Lung (tissue), 12 donors: Measurements from ENCODE around the gene PEX16. TPM values are rescaled to one million over a fixed set of nuclear protein-coding genes. Genes with fewer than 3 reads are reported as not detected.
A peak's percentile ranks its signal among the peaks of the same experiment; 100 is the strongest.

ENCODE experiments used
- ATAC-seq: fragments of 200-7000 bp; cut with Tn5 transposase; one replicate; pipeline ENCODE4 v1.9.1; 2020; ENCODE audit warnings: moderate number of reproducible peaks; ENCODE audit not compliant: insufficient read depth, low FRiP score
- DNase-seq, 3 donors: peaks; one replicate each; pipeline ENCODE4 v3.0.0-alpha.2; 2013 to 2017
- H3K27ac ChIP-seq, 2 donors: one replicate each; pipeline ENCODE4 v1.5.1; 2013; ENCODE audit warnings: mild to moderate bottlenecking in 2 of 2, moderate library complexity in 2 of 2, control low read depth in 1 of 2, inconsistent platforms in 1 of 2, low read depth in 1 of 2, low read length in 1 of 2
- H3K27me3 ChIP-seq, 3 donors: one replicate each; pipeline ENCODE4 v1.5.1; 2013; ENCODE audit warnings: low read length in 2 of 3; ENCODE audit not compliant: control insufficient read depth in 3 of 3, insufficient read depth in 3 of 3
- H3K36me3 ChIP-seq, 4 donors: one replicate each; pipeline ENCODE4 v1.5.1; 2013; ENCODE audit warnings: low read length in 4 of 4, mild to moderate bottlenecking in 1 of 4, moderate library complexity in 1 of 4; ENCODE audit not compliant: control insufficient read depth in 4 of 4, insufficient read depth in 4 of 4
- H3K4me1 ChIP-seq, 5 donors: one replicate each; pipeline ENCODE4 v1.5.1; 2013; ENCODE audit warnings: low read length in 5 of 5, mild to moderate bottlenecking in 2 of 5, moderate library complexity in 1 of 5; ENCODE audit not compliant: control insufficient read depth in 5 of 5, insufficient read depth in 5 of 5
- H3K4me3 ChIP-seq: one replicate; pipeline ENCODE4 v1.5.1; 2013; ENCODE audit warnings: mild to moderate bottlenecking, control low read depth, moderate library complexity
- H3K9ac ChIP-seq, 2 donors: one replicate each; pipeline ENCODE4 v1.5.1; 2013; ENCODE audit warnings: low read length in 2 of 2, control low read depth in 1 of 2; ENCODE audit not compliant: insufficient read depth in 1 of 2
- H3K9me3 ChIP-seq, 4 donors: one replicate each; pipeline ENCODE4 v1.5.1; 2013; ENCODE audit warnings: low read length in 3 of 4, mild to moderate bottlenecking in 1 of 4, moderate library complexity in 1 of 4; ENCODE audit not compliant: control insufficient read depth in 4 of 4, insufficient read depth in 3 of 4
- WGBS, 2 donors: extraction: QIAGEN DNeasy Blood & Tissue Kit; methylation state at CpG; one replicate each; pipeline ENCODE4 v1.1.7; 2013; 5-methylcytosine and 5-hydroxymethylcytosine counted together
- polyA plus RNA-seq, 2 donors: library from polyadenylated mRNA; stranded (reverse); fragments of 200-250 nt; gene quantifications; one replicate each; pipeline ENCODE4 v1.2.1, GENCODE V29; 2013
- total RNA-seq, 2 donors: library from RNA; depleted of rRNA in 1 of 2; stranded (reverse); fragments of >200 nt in 1 of 2; gene quantifications; one replicate each; pipeline ENCODE4 v1.2.1, GENCODE V29; 2014 to 2021
- TF ChIP-seq, protein P1 (sequence below): IDR thresholded peaks from 2 replicates; pipeline ENCODE4 v1.5.1; 2012; ENCODE audit warnings: mild to moderate bottlenecking; ENCODE audit errors: control extremely low read depth, extremely low read depth
- donor health status: control.
- donor health status: control.
- donor health status: Bipolar disorder and iron deficiency.
- donor health status: healthy.
- donor health status: DM: yes; HTN: yes; CAD: no.

PEX16 gene
- total and polyA plus RNA-seq, 4 donors, result 14.2 to 38.2 (median 35.8) TPM

DNA sequence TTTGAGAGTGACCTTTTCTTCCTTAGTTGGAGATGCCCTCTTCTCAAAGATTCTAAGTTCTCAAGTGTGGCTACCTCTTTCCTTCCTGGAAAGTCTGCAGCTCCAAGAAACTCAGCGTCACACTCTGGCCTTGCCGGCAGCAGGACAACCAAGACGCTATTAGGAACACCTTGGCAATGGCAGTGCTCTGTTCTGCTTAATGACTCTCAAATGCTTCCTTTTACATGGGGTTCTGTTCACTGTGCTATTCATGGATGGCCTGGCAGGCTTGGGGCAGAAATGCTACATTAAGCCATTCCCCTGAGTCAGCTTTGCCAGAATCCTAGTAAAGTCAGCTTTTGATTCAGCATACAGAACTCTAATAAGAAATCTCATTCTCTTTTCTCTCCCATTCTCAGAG is 30.7 kb upstream of the PEX16 start:
- TF ChIP-seq, protein P1, sequence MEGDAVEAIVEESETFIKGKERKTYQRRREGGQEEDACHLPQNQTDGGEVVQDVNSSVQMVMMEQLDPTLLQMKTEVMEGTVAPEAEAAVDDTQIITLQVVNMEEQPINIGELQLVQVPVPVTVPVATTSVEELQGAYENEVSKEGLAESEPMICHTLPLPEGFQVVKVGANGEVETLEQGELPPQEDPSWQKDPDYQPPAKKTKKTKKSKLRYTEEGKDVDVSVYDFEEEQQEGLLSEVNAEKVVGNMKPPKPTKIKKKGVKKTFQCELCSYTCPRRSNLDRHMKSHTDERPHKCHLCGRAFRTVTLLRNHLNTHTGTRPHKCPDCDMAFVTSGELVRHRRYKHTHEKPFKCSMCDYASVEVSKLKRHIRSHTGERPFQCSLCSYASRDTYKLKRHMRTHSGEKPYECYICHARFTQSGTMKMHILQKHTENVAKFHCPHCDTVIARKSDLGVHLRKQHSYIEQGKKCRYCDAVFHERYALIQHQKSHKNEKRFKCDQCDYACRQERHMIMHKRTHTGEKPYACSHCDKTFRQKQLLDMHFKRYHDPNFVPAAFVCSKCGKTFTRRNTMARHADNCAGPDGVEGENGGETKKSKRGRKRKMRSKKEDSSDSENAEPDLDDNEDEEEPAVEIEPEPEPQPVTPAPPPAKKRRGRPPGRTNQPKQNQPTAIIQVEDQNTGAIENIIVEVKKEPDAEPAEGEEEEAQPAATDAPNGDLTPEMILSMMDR, result no peak
- ATAC-seq (no peak), DNase-seq (no peak)
- H3K9me3 ChIP-seq, result no peaks in the 10 kb centered on the region
- WGBS, 2 donors, result 96 to 97% methylated on average over 3 of the region's 3 CpGs
- H3K4me3 ChIP-seq, result no peak overlapping the region
- H3K36me3 ChIP-seq, result peaks cover 28 to 50% (median 34%) of the 10 kb centered on the region in 4 donors
- H3K4me1 ChIP-seq, result peaks cover 0 to 8% (median 0%) of the 10 kb centered on the region in 5 donors
- H3K27ac ChIP-seq, result no peak overlapping the region
- H3K9ac ChIP-seq, result no peak overlapping the region
- H3K27me3 ChIP-seq, result no peaks in the 10 kb centered on the region

DNA sequence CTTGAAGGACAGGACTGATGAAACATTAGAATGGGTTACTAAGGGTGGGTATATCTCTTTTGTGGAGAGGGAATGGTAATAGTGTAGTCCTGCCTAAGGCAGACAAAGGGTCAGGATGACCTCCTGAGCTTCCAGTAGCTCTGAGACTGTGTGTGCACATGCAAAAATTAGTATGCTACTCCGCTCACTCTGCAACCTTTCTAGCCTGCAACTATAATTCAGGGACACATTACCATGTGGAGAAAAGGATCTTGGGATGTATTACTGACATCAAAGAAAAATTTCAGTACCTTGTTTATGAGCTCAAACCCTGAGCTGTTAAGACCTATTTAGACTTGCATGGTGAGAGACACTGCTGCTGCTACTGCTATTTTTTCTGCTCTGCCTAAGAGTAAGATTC is 30.2 kb upstream of the PEX16 start:
- Histone ChIP-seq H3K27ac (no peak overlapping the region), H3K36me3 (peaks cover 26 to 45% (median 34%) of the 10 kb centered on the region in 4 donors), H3K9ac (no peak overlapping the region), H3K4me3 (no peak overlapping the region), H3K9me3 (no peaks in the 10 kb centered on the region), H3K4me1 (peaks cover 0 to 8% (median 0%) of the 10 kb centered on the region in 5 donors), H3K27me3 (no peaks in the 10 kb centered on the region)
- DNase-seq (no peak), ATAC-seq (no peak)
- 100% methylated on average over 1 of the region's 1 CpG for WGBS, 2 donors
- TF ChIP-seq, protein P1, result no peak

- no peak overlapping the region for H3K4me3 ChIP-seq
- H3K4me1 ChIP-seq, result peaks cover 0 to 8% (median 0%) of the 10 kb centered on the region in 5 donors
- WGBS, 2 donors, result 83 to 90% methylated on average over 3 of the region's 3 CpGs
- H3K9me3 ChIP-seq, result no peaks in the 10 kb centered on the region
- no peaks in the 10 kb centered on the region for H3K27me3 ChIP-seq
- no peak for ATAC-seq
- peaks cover 30 to 38% (median 35%) of the 10 kb centered on the region in 4 donors for H3K36me3 ChIP-seq
- DNase-seq, result peak in 1 of 3 donors; percentile 30
- H3K27ac ChIP-seq, result no peak overlapping the region
- no peak overlapping the region for H3K9ac ChIP-seq
- TF ChIP-seq, protein P1, result no peak
Observed at GRCh38 chr11:45945397-45945999, 27.8 kb upstream of the PEX16 start.

GRCh38 chr11:45942381-45942780 is 24.7 kb upstream of the PEX16 start:
- H3K27ac ChIP-seq, result no peak overlapping the region
- peaks cover 0 to 8% (median 0%) of the 10 kb centered on the region in 5 donors for H3K4me1 ChIP-seq
- TF ChIP-seq, protein P1, result no peak
- ATAC-seq (no peak), DNase-seq (no peak)
- no peak overlapping the region for H3K4me3 ChIP-seq
- H3K36me3 ChIP-seq, result peaks cover 15 to 22% (median 21%) of the 10 kb centered on the region in 4 donors
- H3K9ac ChIP-seq, result no peak overlapping the region
- WGBS, 2 donors, result 96% methylated on average over 4 of the region's 4 CpGs
- no peaks in the 10 kb centered on the region for H3K27me3 ChIP-seq
- no peaks in the 10 kb centered on the region for H3K9me3 ChIP-seq
